Left lung (tissue), 10 donors: ENCODE measurements around the gene SLBP. TPM values are rescaled to one million over a fixed set of nuclear protein-coding genes. Genes with fewer than 3 reads are reported as not detected.
A peak's percentile ranks its signal among the peaks of the same experiment; 100 is the strongest.

Experiments
- ATAC-seq: fragments of 200-7000 bp; cut with Tn5 transposase; one replicate; pipeline ENCODE4 v1.9.1; 2020; ENCODE audit warnings: moderate library complexity
- DNase-seq, 4 donors: peaks; one replicate each; pipeline ENCODE4 v3.0.0-alpha.2; 2013 to 2020
- H3K27ac ChIP-seq, 2 donors: fragments of 200-600 bp; sonication (generic) in 1 of 2; one replicate each; pipeline versions ENCODE4 v1.5.0 to v1.8.0; 2020 to 2021
- H3K27me3 ChIP-seq, 2 donors: fragments of 200-600 bp; sonication (generic) in 1 of 2; one replicate each; pipeline versions ENCODE4 v1.5.0 to v1.8.0; 2020 to 2021
- H3K36me3 ChIP-seq, 2 donors: fragments of 200-600 bp; sonication (generic) in 1 of 2; one replicate each; pipeline versions ENCODE4 v1.5.0 to v1.8.0; 2020 to 2021
- H3K4me1 ChIP-seq, 2 donors: fragments of 200-600 bp; one replicate each; pipeline ENCODE4 v1.8.0; 2021
- H3K4me3 ChIP-seq, 2 donors: fragments of 200-600 bp; sonication (generic) in 1 of 2; one replicate each; pipeline versions ENCODE4 v1.5.0 to v1.8.0; 2020 to 2021; ENCODE audit warnings: mild to moderate bottlenecking in 1 of 2
- H3K9me3 ChIP-seq, 2 donors: fragments of 200-600 bp; sonication (generic) in 1 of 2; one replicate each; pipeline versions ENCODE4 v1.5.0 to v1.8.0; 2020 to 2021
- CTCF ChIP-seq, 2 donors: fragments of 200-600 bp; sonication (generic) in 1 of 2; IDR thresholded peaks; one replicate each; pipeline versions ENCODE4 v1.5.0 to v1.8.0; 2021; ENCODE audit warnings: antibody characterized with exemption in 2 of 2
- intact Hi-C, 2 donors: fragments of 100-400 bp; cut with DNase I; formaldehyde crosslinking; loops; one replicate each; pipeline versions ENCODE4 v1.11.2 to v1.14.2; 2022
- polyA plus RNA-seq, 6 donors: library from polyadenylated mRNA; unstranded; fragments of 120-200 nt; gene quantifications; one replicate each; pipeline ENCODE4 v1.2.1, GENCODE V29; 2013; ENCODE audit not compliant: insufficient read length in 6 of 6
- total RNA-seq, 2 donors: library from RNA; stranded (reverse); fragmentation: NEBNext Ultra II Directional; extraction: Animal tissue kit (Norgen Biotek cat#: 25700); gene quantifications; one replicate each; pipeline ENCODE4 v1.2.1, GENCODE V29; 2021
- donor health status: DM: no; HTN: yes; CAD: no.
- donor health status: DM: no; HTN: no; CAD: no.

Gene SLBP
- total and polyA plus RNA-seq, 8 donors, result 39.1 to 73.0 (median 60.0) TPM

DNA sequence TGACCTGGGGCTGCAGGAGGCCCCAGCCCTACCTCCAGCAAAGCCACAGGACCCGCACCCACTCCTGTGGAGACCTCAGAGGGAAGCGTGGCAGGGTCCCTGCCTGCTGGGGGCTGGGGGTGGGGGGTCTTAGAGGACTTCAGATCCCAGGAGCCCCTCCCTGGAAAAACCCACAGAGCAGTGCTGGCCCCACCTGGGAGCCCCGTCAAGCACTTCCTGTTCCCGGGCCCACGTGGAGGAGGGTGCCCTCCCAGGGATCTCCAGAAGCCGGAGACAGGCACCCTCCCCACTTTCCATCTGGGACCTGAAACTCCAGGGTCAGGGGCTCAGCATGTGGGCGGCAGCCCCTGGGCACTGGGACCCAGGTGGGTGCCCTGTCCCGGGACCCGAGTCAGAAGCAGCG, 41.2 kb upstream of the SLBP start:
- TF ChIP-seq CTCF (IDR thresholded peaks at IDR 0.05), result no peak
- no peak for ATAC-seq
- Histone ChIP-seq H3K4me1 (peaks cover 13 to 27% of the 10 kb centered on the region in 2 donors), H3K9me3 (no peaks in the 10 kb centered on the region), H3K27me3 (peaks cover 0 to 5% of the 10 kb centered on the region in 2 donors), H3K4me3 (no peak overlapping the region), H3K27ac (no peak overlapping the region), H3K36me3 (no peaks in the 10 kb centered on the region)
- intact Hi-C loops, result no loop called here
- no peak for DNase-seq

GRCh38 chr4:1752284-1753041, 40.3 kb upstream of the SLBP start:
- DNase-seq (peak in 1 of 4 donors; percentile 63), ATAC-seq (peak; percentile 50)
- Histone ChIP-seq H3K27me3 (peaks cover 0 to 12% of the 10 kb centered on the region in 2 donors), H3K4me3 (no peak overlapping the region), H3K36me3 (no peaks in the 10 kb centered on the region), H3K9me3 (no peaks in the 10 kb centered on the region), H3K27ac (no peak overlapping the region), H3K4me1 (peaks cover 13 to 28% of the 10 kb centered on the region in 2 donors)
- intact Hi-C loops, result no loop called here
- TF ChIP-seq CTCF (IDR thresholded peaks at IDR 0.05), result no peak

DNA sequence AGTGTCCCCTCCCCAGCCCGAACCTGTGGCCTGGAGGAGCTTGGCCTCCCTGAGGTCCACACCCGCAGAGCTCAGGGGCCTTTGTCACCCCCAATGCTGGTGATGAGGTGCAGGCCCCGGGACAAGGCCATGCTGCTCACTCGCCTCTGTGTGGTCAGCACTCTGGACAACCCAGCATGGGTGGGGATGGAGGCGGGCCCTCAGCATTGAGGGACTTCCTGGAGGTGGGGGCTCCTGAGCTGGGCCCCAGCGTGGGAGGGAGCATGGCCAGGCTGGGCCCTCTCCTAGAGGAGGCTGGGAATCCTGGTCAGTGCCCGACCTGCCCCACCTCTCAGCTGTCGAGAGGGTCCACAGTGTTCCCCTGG, 39.8 kb upstream of the SLBP start:
- H3K4me1 ChIP-seq, result peaks cover 13 to 28% of the 10 kb centered on the region in 2 donors
- peaks cover 0 to 12% of the 10 kb centered on the region in 2 donors for H3K27me3 ChIP-seq
- no peak for TF ChIP-seq CTCF (IDR thresholded peaks at IDR 0.05)
- no peak overlapping the region for H3K4me3 ChIP-seq
- DNase-seq (no peak), ATAC-seq (peak; percentile 79)
- no peak overlapping the region for H3K27ac ChIP-seq
- intact Hi-C loops, result no loop called here
- H3K9me3 ChIP-seq, result no peaks in the 10 kb centered on the region
- no peaks in the 10 kb centered on the region for H3K36me3 ChIP-seq

DNA sequence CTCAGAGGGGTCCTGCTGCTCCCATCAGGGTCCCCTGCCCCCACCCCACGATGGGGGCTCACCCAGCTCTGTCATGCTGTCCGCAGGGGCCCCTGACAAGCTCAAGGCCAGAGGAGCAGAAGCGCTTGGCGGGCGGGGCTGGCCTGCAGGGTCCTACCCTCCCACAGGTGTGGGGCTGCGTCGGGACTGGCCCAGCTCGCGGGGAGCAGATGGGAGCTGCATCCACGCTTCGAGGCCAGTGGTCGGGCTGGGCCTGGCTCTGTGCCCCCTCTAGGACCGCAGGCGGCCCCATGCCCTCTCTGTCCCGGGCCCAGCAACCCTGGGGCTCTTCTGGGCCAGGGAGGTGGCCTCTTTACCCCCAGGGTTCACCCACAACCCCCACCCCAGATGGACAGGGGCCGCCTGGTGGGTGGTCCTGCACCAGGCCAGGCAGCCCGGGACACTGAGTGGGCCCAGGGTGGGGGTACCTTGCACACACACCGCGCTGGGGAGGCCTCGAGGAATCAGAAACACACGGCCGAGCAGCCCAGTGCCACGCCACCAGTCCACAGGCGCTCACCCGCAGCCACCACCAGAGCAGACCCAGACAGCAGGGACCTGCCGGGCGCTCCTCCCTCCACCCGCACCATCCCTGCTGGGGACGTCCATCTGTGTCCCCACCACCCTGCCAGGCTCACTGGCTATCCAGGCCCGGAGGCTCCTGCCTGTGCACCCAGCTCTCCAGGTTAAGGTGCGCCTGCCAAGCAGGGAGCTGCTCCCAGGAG, 39.2 kb upstream of the SLBP start:
- DNase-seq (no peak), ATAC-seq (no peak)
- Histone ChIP-seq H3K4me1 (peaks cover 13 to 28% of the 10 kb centered on the region in 2 donors), H3K27ac (no peak overlapping the region), H3K27me3 (peaks cover 0 to 16% of the 10 kb centered on the region in 2 donors), H3K36me3 (no peaks in the 10 kb centered on the region), H3K4me3 (no peak overlapping the region), H3K9me3 (no peaks in the 10 kb centered on the region)
- intact Hi-C loops, result no loop called here
- no peak for TF ChIP-seq CTCF (IDR thresholded peaks at IDR 0.05)
